Loucy (cell line): Measurements from ENCODE around the gene ZBED4.

Experiments
- CTCF ChIP-seq: fragments of 200-600 bp; sonication (generic); conservative IDR thresholded peaks from 2 replicates; pipeline ENCODE4 v1.5.1; 2014; ENCODE audit warnings: mild to moderate bottlenecking, antibody characterized with exemption, low read length
- EZH2phosphoT487 ChIP-seq: fragments of 200-600 bp; IDR thresholded peaks from 2 replicates; pipeline ENCODE4 v1.6.1; 2018; ENCODE audit warnings: antibody characterized with exemption, mild to moderate bottlenecking, moderate library complexity, borderline replicate concordance

- TF ChIP-seq CTCF (no peak), EZH2phosphoT487 (no peak)
Measured at GRCh38 chr22:49915610-49916009, 62.0 kb downstream of the ZBED4 start.
